Smooth muscle cell (in vitro differentiated cells): ENCODE measurements around the gene AMIGO3. TPM values are rescaled to one million over a fixed set of nuclear protein-coding genes. Genes with fewer than 3 reads are reported as not detected.

Source experiments
- DNase-seq: peaks from one replicate; lab custom pipeline; 2025; ENCODE audit not compliant: unreplicated experiment; lab: John Stamatoyannopoulos, UW
- H2AFZ ChIP-seq: fragments of 200-600 bp; sonication (generic); 2 replicates; pipeline ENCODE4 v1.6.0; 2016; ENCODE audit warnings: antibody characterized with exemption, low read depth, mild to moderate bottlenecking
- H3F3A ChIP-seq: fragments of 200-600 bp; sonication (generic); 2 replicates; pipeline ENCODE4 v1.6.0; 2017; ENCODE audit warnings: antibody characterized with exemption, low read depth
- H3K27ac ChIP-seq: fragments of 200-600 bp; sonication (generic); 2 replicates; pipeline ENCODE4 v1.5.1; 2016; ENCODE audit warnings: low read depth, mild to moderate bottlenecking
- H3K27me3 ChIP-seq: fragments of 200-600 bp; sonication (generic); 2 replicates; pipeline ENCODE4 v1.6.1; 2016; ENCODE audit warnings: low read depth, mild to moderate bottlenecking
- H3K36me3 ChIP-seq: fragments of 200-600 bp; sonication (generic); 2 replicates; pipeline ENCODE4 v1.5.1; 2016; ENCODE audit warnings: low read depth
- H3K4me1 ChIP-seq: fragments of 200-600 bp; sonication (generic); 2 replicates; pipeline ENCODE4 v1.5.1; 2016; ENCODE audit warnings: low read depth
- H3K4me2 ChIP-seq: fragments of 200-600 bp; sonication (generic); 2 replicates; pipeline ENCODE4 v1.6.0; 2016; ENCODE audit warnings: mild to moderate bottlenecking
- H3K4me3 ChIP-seq: fragments of 200-600 bp; sonication (generic); 2 replicates; pipeline ENCODE4 v1.5.1; 2016; ENCODE audit warnings: mild to moderate bottlenecking
- H3K79me2 ChIP-seq: fragments of 200-600 bp; sonication (generic); 2 replicates; pipeline ENCODE4 v1.6.0; 2016; ENCODE audit warnings: low read depth, mild to moderate bottlenecking
- H3K9ac ChIP-seq: fragments of 200-600 bp; sonication (generic); 2 replicates; pipeline ENCODE4 v1.6.0; 2016; ENCODE audit warnings: low read depth
- H3K9me3 ChIP-seq: fragments of 200-600 bp; sonication (generic); replicated peaks from 2 replicates; pipeline ENCODE4 v1.5.1; 2016; ENCODE audit warnings: low read depth
- H4K20me1 ChIP-seq: fragments of 200-600 bp; sonication (generic); 2 replicates; pipeline ENCODE4 v1.6.0; 2016; ENCODE audit warnings: low read depth
- WGBS: methylation state at CpG from one replicate; pipeline ENCODE4 v1.1.7; 2016; ENCODE audit warnings: low lambda C conversion rate; 5-methylcytosine and 5-hydroxymethylcytosine counted together
- polyA plus RNA-seq: library from polyadenylated mRNA; unstranded; fragments of >200 nt; fragmentation: Nextera tagmentation; extraction: Ambion mirVana; gene quantifications from 2 replicates; pipeline ENCODE4 v1.2.1, GENCODE V29; 2016
- total RNA-seq: library from RNA; depleted of rRNA; stranded (reverse); fragments of >200 nt; gene quantifications from 2 replicates; pipeline ENCODE4 v1.2.3, GENCODE V29; 2014
- TF ChIP-seq, protein P1 (sequence below): fragments of 200-600 bp; sonication (generic); IDR thresholded peaks from 2 replicates; pipeline ENCODE4 v1.5.1; 2017; ENCODE audit warnings: borderline replicate concordance, mild to moderate bottlenecking, antibody characterized with exemption; ENCODE audit not compliant: insufficient read depth, poor library complexity, severe bottlenecking

The AMIGO3 gene
- total and polyA plus RNA-seq, 2 experiments from 2014 or later = 2.4 to 2.9 TPM

DNA sequence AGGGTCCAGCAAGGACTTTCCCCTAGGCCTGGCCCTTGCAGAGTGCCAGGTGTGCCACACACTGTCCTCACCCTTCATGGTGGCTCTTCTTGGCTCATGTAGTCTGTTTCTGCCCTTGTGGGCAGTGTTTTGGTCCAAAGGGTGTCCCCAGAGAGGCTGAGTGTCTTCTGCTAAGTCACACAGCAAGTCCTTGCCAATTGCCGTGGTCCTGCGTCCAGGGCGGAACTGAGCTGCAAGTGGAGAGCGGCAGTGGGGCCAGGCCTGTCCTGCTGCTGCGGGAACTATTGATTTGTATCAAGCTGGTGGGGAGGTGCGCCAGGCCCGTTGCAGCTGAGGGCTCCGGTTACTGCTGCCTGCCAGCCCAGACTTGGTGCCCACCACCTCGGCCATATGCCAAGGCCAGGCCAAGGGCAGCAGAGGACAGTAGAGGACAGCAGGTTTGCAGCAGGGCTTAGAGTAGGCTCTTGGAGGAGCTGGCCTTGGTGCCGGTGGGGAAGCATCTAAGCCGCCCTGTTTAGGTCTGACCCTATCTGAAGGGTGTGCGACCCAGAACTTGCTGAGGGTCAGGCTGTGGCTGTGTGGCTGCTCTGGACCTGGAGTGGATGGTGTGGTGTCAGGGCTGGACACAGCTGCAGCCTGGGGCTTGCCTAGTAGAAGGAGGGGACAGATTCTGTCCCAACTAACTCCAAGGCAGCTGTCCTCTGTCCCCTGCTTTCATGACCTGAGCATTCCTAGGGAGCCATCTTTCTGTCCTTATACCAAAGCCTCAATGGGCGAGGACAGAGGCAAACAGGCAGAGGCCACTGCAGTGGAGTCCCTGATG is 4.5 kb downstream of the AMIGO3 start:
- H4K20me1 ChIP-seq = peaks cover 11% of the 10 kb centered on the region

GRCh38 chr3:49713336-49714105 is 6.0 kb downstream of the AMIGO3 start:
- no peaks in the 10 kb centered on the region for H3K36me3 ChIP-seq
- no peaks in the 10 kb centered on the region for H3F3A ChIP-seq
- no peak overlapping the region for H3K4me2 ChIP-seq
- TF ChIP-seq, protein P1, sequence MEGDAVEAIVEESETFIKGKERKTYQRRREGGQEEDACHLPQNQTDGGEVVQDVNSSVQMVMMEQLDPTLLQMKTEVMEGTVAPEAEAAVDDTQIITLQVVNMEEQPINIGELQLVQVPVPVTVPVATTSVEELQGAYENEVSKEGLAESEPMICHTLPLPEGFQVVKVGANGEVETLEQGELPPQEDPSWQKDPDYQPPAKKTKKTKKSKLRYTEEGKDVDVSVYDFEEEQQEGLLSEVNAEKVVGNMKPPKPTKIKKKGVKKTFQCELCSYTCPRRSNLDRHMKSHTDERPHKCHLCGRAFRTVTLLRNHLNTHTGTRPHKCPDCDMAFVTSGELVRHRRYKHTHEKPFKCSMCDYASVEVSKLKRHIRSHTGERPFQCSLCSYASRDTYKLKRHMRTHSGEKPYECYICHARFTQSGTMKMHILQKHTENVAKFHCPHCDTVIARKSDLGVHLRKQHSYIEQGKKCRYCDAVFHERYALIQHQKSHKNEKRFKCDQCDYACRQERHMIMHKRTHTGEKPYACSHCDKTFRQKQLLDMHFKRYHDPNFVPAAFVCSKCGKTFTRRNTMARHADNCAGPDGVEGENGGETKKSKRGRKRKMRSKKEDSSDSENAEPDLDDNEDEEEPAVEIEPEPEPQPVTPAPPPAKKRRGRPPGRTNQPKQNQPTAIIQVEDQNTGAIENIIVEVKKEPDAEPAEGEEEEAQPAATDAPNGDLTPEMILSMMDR = no peak
- no peak overlapping the region for H2AFZ ChIP-seq
- H4K20me1 ChIP-seq = peaks cover 4% of the 10 kb centered on the region
- H3K4me1 ChIP-seq = peaks cover under 1% of the 10 kb centered on the region
- no peak overlapping the region for H3K4me3 ChIP-seq
- H3K9ac ChIP-seq = no peak overlapping the region
- DNase-seq = no peak
- H3K9me3 ChIP-seq = no peaks in the 10 kb centered on the region
- H3K27me3 ChIP-seq = no peaks in the 10 kb centered on the region
- H3K27ac ChIP-seq = no peak overlapping the region
- WGBS = 97% methylated on average over 24 of the region's 25 CpGs
- no peaks in the 10 kb centered on the region for H3K79me2 ChIP-seq

More for the DNA sequence above, 4.5 kb downstream of the AMIGO3 start:
- WGBS = 97% methylated on average over 13 of the region's 13 CpGs
- Histone ChIP-seq H3K27me3 (no peaks in the 10 kb centered on the region), H3K9me3 (no peaks in the 10 kb centered on the region), H2AFZ (no peak overlapping the region), H3K4me1 (peaks cover 6% of the 10 kb centered on the region), H3K79me2 (no peaks in the 10 kb centered on the region), H3K27ac (no peak overlapping the region), H3K4me3 (no peak overlapping the region), H3K4me2 (no peak overlapping the region), H3K9ac (no peak overlapping the region), H3F3A (no peaks in the 10 kb centered on the region), H3K36me3 (no peaks in the 10 kb centered on the region)
- DNase-seq = no peak
- TF ChIP-seq, protein P1 = no peak

- Histone ChIP-seq H2AFZ (no peak overlapping the region), H3F3A (no peaks in the 10 kb centered on the region), H3K4me2 (no peak overlapping the region), H3K27ac (no peak overlapping the region), H3K79me2 (no peaks in the 10 kb centered on the region), H4K20me1 (no peaks in the 10 kb centered on the region), H3K4me1 (no peaks in the 10 kb centered on the region), H3K9ac (no peak overlapping the region), H3K4me3 (no peak overlapping the region), H3K27me3 (no peaks in the 10 kb centered on the region), H3K9me3 (no peaks in the 10 kb centered on the region), H3K36me3 (no peaks in the 10 kb centered on the region)
- TF ChIP-seq, protein P1 = no peak
- WGBS = 84% methylated on average over 7 of the region's 7 CpGs
- DNase-seq = no peak
These were observed 6.7 kb downstream of the AMIGO3 start for GRCh38 chr3:49712631-49713317.
